ENCODE data around the gene ZNF415.

DNA sequence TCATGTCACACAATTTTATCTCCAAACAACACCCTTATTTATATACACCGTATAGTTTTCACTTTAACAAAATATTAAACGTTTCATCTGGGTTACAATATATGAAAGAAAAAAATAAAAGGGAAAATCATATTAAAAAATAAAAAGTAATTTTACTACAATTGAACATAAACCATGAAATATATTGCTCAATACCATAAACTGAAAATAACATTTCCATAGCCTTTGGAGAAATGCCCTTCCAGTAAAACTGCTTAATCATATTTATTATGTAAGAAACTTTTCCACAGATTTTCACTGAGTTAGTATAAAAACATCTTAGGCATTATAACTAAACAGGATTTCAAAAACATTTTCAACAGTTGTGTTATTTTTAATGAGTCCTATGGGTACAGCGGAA lies 27.6 kb upstream of the ZNF415 start:
- no peak for TF ChIP-seq POLR2A (IDR thresholded peaks at IDR 0.05)
- TF ChIP-seq, protein P1, sequence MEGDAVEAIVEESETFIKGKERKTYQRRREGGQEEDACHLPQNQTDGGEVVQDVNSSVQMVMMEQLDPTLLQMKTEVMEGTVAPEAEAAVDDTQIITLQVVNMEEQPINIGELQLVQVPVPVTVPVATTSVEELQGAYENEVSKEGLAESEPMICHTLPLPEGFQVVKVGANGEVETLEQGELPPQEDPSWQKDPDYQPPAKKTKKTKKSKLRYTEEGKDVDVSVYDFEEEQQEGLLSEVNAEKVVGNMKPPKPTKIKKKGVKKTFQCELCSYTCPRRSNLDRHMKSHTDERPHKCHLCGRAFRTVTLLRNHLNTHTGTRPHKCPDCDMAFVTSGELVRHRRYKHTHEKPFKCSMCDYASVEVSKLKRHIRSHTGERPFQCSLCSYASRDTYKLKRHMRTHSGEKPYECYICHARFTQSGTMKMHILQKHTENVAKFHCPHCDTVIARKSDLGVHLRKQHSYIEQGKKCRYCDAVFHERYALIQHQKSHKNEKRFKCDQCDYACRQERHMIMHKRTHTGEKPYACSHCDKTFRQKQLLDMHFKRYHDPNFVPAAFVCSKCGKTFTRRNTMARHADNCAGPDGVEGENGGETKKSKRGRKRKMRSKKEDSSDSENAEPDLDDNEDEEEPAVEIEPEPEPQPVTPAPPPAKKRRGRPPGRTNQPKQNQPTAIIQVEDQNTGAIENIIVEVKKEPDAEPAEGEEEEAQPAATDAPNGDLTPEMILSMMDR (IDR thresholded peaks at IDR 0.05): no peak

Data from Peyer's patch (tissue), 4 donors.